WI38 (cell line): Measurements from ENCODE around the gene TALDO1.

Source experiments
- H3K4me3 ChIP-seq: 2 replicates; pipeline ENCODE4 v1.5.1; 2011; ENCODE audit warnings: low read depth, mild to moderate bottlenecking, control low read depth, low read length
- TF ChIP-seq, protein P1 (sequence below): IDR thresholded peaks from 2 replicates; pipeline ENCODE4 v1.5.1; 2012; ENCODE audit warnings: low read depth, mild to moderate bottlenecking, control low read depth, low read length

Gene TALDO1

DNA sequence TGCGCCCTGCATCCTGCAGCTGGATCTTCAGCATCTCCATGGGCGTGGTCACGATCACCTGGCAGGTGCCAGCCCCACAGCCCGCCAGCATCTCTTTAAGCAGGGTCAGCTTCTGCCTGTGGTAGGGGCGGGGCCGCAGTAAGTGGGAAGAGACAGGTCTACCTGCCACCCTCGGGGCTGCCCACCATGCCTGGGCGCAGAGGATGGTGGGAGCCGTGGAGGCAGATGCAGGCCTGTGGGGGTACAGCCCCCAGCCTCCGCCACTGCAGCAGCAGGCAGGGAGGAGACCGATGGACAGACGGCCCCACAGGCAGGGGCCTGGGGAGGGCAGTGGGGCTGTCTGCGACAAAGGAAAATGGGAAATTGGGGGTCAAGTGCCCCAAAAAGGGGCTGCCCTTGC is 45.6 kb downstream of the TALDO1 start:
- no peak overlapping the region for H3K4me3 ChIP-seq
- TF ChIP-seq, protein P1, sequence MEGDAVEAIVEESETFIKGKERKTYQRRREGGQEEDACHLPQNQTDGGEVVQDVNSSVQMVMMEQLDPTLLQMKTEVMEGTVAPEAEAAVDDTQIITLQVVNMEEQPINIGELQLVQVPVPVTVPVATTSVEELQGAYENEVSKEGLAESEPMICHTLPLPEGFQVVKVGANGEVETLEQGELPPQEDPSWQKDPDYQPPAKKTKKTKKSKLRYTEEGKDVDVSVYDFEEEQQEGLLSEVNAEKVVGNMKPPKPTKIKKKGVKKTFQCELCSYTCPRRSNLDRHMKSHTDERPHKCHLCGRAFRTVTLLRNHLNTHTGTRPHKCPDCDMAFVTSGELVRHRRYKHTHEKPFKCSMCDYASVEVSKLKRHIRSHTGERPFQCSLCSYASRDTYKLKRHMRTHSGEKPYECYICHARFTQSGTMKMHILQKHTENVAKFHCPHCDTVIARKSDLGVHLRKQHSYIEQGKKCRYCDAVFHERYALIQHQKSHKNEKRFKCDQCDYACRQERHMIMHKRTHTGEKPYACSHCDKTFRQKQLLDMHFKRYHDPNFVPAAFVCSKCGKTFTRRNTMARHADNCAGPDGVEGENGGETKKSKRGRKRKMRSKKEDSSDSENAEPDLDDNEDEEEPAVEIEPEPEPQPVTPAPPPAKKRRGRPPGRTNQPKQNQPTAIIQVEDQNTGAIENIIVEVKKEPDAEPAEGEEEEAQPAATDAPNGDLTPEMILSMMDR = no peak

- no peak overlapping the region for H3K4me3 ChIP-seq
- TF ChIP-seq, protein P1 = no peak
These were observed 46.3 kb downstream of the TALDO1 start for GRCh38 chr11:793556-793955.

- TF ChIP-seq, protein P1 = no peak
- H3K4me3 ChIP-seq = no peak overlapping the region
These were observed 46.9 kb downstream of the TALDO1 start for GRCh38 chr11:794013-794765.

DNA sequence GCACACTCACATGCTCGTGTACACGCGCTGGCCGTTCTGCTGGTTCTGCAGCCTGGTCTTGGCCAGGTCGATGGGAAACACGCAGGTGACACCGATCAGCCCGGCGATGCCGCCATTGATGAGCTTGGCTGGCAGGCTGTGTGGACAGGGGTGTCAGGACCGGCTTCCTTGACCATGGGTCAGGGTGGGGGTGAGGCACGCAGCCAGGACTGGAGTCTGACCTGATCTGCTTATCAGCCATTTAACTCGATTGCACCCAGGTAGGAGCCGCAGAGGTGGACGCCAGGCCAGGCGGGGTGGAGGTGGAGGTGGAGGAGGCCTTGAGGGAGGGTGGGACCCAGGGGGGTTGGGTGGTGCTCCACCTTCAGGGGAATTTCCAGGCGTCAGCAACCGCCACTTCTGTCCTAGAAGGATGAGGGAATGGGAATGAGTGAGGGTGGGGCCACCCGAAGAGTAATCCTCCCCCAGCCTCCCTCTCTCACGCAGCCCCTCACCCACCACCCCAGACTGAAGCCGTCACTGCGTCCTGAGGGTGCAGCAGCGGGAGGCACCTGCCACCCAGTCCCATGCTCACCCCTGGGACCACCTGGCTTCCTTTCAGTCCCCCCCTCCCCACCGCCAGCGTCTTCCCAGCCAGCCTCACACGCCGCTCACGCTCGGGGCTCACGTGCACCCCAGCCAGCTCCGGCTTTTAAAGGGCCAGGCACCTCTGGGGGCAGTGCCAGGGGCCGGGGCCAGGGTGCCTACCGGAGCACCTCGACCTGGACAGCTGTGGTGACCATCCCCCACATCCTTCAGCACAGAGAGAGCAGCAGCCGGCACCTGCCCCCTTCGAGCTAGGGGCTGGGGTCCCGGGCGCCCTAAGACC is 47.7 kb downstream of the TALDO1 start:
- H3K4me3 ChIP-seq = peak overlapping the region; percentile 79
- TF ChIP-seq, protein P1 = no peak

GRCh38 chr11:795634-796564 is 48.6 kb downstream of the TALDO1 start:
- H3K4me3 ChIP-seq = peak overlapping the region; percentile 79
- TF ChIP-seq, protein P1 = no peak

DNA sequence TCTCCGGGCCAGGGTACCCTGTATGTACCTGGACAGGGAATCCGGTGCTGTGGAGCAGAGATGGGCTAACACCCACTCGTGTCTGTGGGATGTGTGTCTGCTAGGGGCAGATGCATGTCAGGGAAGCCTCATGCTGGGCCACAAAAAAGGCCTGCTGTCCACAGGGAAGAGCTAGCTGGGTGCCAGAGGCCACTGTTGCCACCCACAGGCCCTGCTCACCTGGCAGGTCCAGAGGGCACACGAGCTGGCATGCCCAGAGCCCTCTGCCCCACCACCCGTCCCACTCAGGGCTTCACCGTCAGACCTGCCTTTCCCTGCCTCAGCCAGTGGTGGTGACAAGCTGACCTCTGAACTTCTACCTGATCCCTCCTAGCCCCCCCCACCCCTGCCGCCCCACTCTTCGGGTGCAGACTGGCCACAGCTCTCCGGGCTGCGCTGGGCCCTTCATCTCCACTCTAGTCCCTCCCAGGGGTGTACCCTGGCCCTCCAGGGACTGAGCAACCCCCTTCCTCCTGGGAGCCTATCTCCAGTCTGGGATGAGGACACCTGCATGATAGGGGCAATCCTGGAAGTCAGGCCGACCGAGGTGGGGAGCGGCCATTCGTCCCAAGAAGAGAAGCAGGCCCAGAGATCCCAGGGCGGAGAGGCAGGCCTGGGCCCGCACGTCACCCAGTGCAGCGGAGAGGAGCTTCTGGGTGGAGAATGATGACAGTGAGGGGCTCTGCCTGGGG is 49.5 kb downstream of the TALDO1 start:
- TF ChIP-seq, protein P1 = no peak
- peak overlapping the region; percentile 79 for H3K4me3 ChIP-seq
